ENCODE measurements around the gene DLST. TPM values are rescaled to one million over a fixed set of nuclear protein-coding genes. Genes with fewer than 3 reads are reported as not detected.
A peak's percentile ranks its signal among the peaks of the same experiment; 100 is the strongest.

DLST gene
- total RNA-seq, 2 experiments from 2014 or later: 92.6 to 106 TPM

DNA sequence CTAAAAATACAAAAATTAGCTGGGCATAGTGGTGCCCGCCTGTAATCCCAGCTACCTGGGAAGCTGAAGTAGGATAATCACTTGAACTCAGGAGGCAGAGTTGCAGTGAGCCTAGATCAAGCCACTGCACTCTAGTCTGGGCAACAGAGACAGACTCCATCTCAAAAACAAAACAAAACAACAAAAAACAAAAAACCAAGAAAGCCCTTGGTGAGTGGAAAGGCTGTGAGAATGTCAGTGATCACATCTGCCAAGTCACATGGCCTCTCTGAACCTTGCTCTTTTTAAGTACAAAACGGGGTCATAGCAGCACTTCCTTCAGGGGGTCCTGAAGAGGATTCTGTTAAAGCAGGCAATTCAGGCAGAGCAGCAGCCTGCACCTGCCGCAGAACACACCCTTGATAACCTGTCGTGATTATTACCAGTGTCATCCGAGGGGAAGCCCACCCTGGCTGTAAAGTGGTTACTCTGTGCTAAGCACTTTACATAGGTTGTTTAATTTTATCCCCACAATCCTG is 31.7 kb downstream of the DLST start:
- H3K27me3 Mint-ChIP-seq: no peaks in the 10 kb centered on the region
- H3K27ac Mint-ChIP-seq: no peak overlapping the region
- no peaks in the 10 kb centered on the region for H3K9me3 Mint-ChIP-seq
- H3K4me1 Mint-ChIP-seq: no peaks in the 10 kb centered on the region
- no peaks in the 10 kb centered on the region for H3K36me3 Mint-ChIP-seq (ENCODE audit: low read depth)
- DNase-seq: no peak
- ChIA-PET POLR2A (no interaction called here), CTCF (interaction anchor here (1.0 to 1.5 kb wide), 2 partner anchors 10 to 175 kb away, joined by 3 to 4 read pairs; no protein-coding TSS in a partner anchor)
- no peak overlapping the region for H3K4me3 Mint-ChIP-seq

DNA sequence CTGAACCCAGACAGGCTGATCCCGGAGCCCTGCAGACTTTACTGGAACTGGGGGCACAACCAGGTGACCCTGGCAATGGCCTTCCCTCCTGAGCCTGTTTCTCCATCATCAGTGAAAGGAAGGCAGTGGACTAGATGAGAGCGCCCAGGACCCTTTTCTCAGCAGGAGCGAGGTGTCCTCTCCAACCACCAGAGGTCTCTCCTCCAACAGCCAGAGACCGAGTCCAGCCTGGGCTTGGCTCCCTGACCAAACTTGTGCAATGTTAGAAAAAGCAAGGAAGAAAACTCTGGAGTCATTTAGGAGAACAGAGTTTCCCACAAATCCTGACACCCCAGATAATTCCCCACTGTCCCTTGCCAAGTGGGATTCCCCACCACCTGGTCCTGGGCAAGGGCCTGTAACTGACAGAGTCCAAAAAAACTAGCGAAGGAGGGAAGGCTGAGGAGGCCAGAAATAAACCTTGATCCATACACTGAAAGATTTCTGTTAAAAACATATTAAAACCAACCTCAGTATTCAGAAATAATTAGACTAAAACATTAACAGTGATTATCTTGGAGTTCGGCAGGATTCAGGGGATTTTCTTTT is 32.4 kb downstream of the DLST start:
- Mint-ChIP-seq H3K4me3 (no peak overlapping the region), H3K9me3 (no peaks in the 10 kb centered on the region), H3K27ac (no peak overlapping the region), H3K36me3 (ENCODE audit: low read depth) (no peaks in the 10 kb centered on the region), H3K4me1 (no peaks in the 10 kb centered on the region), H3K27me3 (no peaks in the 10 kb centered on the region)
- peak; percentile 32 for DNase-seq
- ChIA-PET CTCF (no interaction called here), POLR2A (no interaction called here)

DNA sequence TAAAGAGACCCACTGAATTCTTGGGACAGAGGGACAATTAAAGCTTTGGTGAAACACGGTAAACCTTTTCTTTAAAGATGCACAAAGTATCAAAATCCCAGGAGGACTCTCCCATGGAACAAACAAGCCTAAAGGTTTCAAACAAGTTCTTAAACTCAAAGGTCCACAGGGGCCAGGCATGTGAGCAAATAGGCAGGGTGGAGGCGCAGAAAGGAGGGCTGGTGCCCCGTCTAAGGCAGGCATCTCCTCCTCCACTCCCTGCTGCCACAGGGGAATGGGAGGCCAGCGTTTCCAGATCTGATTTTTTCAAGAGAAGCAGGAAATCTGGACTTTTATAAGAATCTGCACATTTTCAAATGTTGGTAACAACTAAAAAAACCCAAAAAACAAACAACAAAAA is 33.7 kb downstream of the DLST start:
- H3K4me1 Mint-ChIP-seq: no peaks in the 10 kb centered on the region
- H3K9me3 Mint-ChIP-seq: no peaks in the 10 kb centered on the region
- no peaks in the 10 kb centered on the region for H3K27me3 Mint-ChIP-seq
- H3K36me3 Mint-ChIP-seq (ENCODE audit: low read depth): no peaks in the 10 kb centered on the region
- POLR2A ChIA-PET: no interaction called here
- no peak overlapping the region for H3K4me3 Mint-ChIP-seq
- no peak overlapping the region for H3K27ac Mint-ChIP-seq
- CTCF ChIA-PET: interaction anchor here (0.6 kb wide), 1 partner anchor 110 kb away, joined by 4 read pairs; no protein-coding TSS in a partner anchor
- no peak for DNase-seq

DNA sequence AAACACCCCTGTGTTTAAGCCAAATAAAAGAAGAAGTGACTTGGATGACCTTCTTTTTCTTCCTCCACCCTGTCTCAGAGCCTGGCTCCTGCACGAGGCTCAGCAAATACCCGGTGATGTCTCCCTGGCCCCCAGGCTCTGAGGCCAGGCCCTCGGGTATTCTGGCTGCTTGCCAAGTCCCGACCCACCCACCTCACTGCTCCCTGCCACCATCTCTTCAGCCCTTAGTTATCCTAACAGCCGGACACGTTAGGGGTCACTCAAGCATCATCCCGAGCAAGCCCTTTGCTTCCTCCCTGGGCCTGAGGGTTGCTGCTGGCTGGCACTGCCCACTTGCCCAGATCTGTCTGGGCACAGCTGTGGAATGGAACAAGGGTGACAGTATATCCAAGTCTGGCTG is 34.1 kb downstream of the DLST start:
- Mint-ChIP-seq H3K4me1 (no peaks in the 10 kb centered on the region), H3K9me3 (no peaks in the 10 kb centered on the region), H3K27ac (no peak overlapping the region), H3K4me3 (no peak overlapping the region), H3K36me3 (ENCODE audit: low read depth) (no peaks in the 10 kb centered on the region), H3K27me3 (no peaks in the 10 kb centered on the region)
- DNase-seq: no peak
- ChIA-PET CTCF (interaction anchor here (1.2 kb wide), 1 partner anchor 538 kb away, joined by 3 read pairs; no protein-coding TSS in a partner anchor), POLR2A (no interaction called here)

DNA sequence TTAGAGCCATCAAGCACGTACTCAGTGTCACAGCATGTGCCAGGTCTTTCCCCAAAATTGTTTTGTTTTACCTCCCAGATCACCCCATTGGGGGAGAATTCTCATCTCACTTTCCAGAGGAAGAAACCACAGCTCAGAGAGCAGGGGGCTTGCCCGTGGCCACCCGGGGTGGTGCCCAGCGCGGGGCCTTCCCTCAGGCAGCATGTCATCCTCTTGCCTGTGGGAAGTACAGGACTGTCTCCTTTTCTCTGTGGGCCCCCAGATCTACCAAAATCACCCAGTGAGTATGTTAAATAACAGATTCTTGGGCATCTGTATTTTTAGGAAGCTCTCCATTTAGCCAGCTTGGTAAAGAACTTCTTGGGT is 35.4 kb downstream of the DLST start:
- Mint-ChIP-seq H3K4me1 (peaks cover under 1% of the 10 kb centered on the region), H3K27me3 (no peaks in the 10 kb centered on the region), H3K27ac (no peak overlapping the region), H3K4me3 (no peak overlapping the region), H3K9me3 (no peaks in the 10 kb centered on the region), H3K36me3 (ENCODE audit: low read depth) (no peaks in the 10 kb centered on the region)
- DNase-seq: no peak
- ChIA-PET POLR2A (no interaction called here), CTCF (interaction anchor here (0.9 to 2.7 kb wide), 7 partner anchors 9 to 537 kb away, joined by 3 to 11 read pairs (median 3); no protein-coding TSS in a partner anchor)

DNA sequence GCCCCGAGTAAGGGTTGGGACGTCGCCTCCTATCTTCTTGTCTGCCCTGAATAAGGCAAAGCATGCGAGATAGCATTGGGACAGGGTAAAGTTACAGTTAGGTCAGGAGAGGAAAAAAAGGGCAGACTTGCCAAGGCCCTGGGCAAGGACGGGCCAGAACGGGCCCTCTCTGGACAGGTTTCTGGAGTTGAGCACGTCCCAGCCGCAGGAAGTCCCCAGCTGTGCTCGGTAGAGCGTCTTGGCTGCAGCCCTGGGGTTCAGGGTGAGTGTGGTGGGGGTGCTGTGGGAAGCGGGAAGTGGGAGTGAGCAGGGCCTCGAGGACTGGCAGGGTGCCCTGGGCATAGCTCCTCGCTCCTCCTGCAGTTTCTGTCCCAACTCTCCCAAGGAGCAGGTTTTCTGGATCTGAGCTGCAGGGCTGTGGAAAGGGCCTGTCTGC is 35.9 kb downstream of the DLST start:
- H3K27ac Mint-ChIP-seq: no peak overlapping the region
- no peaks in the 10 kb centered on the region for H3K27me3 Mint-ChIP-seq
- no peaks in the 10 kb centered on the region for H3K9me3 Mint-ChIP-seq
- no peak overlapping the region for H3K4me3 Mint-ChIP-seq
- ChIA-PET CTCF (interaction anchor here (1.0 to 2.7 kb wide), 4 partner anchors 12 to 47 kb away, joined by 3 to 11 read pairs (median 4); no protein-coding TSS in a partner anchor), POLR2A (no interaction called here)
- H3K36me3 Mint-ChIP-seq (ENCODE audit: low read depth): no peaks in the 10 kb centered on the region
- DNase-seq: no peak
- peaks cover 5% of the 10 kb centered on the region for H3K4me1 Mint-ChIP-seq

DNA sequence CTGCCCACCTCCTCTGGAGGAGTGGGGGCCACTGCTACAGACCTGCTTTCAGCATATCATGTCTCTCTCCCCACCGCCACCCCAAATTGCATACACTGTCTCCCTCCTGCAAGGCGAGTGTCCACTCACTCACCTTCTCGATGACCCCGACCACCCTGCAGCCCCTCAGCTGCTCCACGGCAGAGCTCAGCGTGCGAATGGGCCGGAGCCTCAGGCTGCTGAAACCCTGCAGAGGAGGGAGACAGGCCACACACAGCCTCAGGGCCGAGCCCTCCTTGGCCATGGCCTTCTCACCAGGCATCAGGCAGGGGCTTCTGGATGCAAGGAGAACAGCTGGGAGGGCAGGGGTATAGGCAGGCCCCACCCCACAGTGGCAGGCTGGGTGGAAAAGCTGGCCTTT is 36.7 kb downstream of the DLST start:
- no peaks in the 10 kb centered on the region for H3K27me3 Mint-ChIP-seq
- DNase-seq: no peak
- ChIA-PET POLR2A (no interaction called here), CTCF (interaction anchor here (1.4 to 2.7 kb wide), 2 partner anchors 13 to 38 kb away, joined by 3 to 11 read pairs; no protein-coding TSS in a partner anchor)
- no peak overlapping the region for H3K4me3 Mint-ChIP-seq
- no peak overlapping the region for H3K27ac Mint-ChIP-seq
- H3K4me1 Mint-ChIP-seq: peaks cover 5% of the 10 kb centered on the region
- no peaks in the 10 kb centered on the region for H3K36me3 Mint-ChIP-seq (ENCODE audit: low read depth)
- no peaks in the 10 kb centered on the region for H3K9me3 Mint-ChIP-seq

DNA sequence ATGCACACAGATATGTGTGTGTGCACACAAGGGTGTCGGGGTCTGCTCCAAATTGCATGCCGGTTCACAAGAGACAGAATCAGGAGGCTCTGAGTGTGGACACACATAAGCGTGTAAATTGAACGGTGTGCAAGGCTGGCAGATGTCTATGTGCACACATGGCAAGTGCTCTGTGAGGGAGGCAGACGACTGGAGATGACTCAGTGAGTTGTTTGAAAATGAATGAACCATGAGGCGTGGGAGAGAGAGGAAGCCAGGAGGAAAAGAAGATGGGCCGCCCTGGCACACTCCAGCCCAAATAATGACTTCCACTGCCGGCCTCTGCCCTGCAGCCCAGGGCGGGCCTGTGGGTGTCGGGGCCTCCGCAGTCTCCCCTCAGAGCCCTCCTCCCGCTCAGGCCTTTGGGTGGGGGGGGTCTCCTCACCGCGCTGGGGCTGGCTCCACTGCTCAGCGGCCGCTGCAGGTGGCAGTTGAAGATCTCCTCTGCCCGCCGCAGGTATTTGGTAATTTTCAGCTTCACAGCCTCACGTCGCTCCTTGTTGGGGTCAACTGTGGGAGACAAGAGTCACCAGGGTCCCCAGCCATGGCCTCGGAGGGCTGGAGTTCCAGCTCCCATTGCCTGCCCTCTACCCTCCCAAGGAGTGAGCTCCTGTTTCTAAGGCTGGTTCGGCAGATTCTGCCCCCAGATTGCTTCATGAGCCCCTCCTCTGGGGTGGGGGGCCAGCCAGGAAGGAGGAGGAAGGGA is 37.9 kb downstream of the DLST start:
- Mint-ChIP-seq H3K4me3 (no peak overlapping the region), H3K27ac (no peak overlapping the region), H3K4me1 (peaks cover 11% of the 10 kb centered on the region), H3K27me3 (no peaks in the 10 kb centered on the region), H3K9me3 (no peaks in the 10 kb centered on the region), H3K36me3 (ENCODE audit: low read depth) (no peaks in the 10 kb centered on the region)
- POLR2A ChIA-PET: no interaction called here
- DNase-seq: no peak
- CTCF ChIA-PET: interaction anchor here (0.7 kb wide), 1 partner anchor 12 kb away, joined by 3 read pairs; no protein-coding TSS in a partner anchor

DNA sequence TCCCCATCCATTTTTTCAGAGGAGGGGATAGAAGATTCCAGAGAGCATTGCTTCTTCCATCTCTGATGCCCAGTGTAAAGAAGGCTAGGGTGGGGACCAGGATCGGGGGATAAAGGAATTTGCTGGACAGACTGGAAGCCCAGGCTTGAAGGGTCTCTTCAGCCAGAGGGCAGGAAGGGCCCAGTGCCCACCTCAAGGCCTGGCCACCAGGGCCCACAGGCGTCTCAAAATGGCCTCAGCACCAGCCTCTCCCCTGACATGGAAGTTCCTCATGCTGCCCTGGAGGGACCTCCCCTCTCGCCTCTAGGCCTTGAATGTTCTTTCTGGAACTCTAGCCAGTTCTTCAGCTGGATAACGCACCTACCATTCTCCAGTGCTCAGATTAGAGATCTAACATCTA is 38.6 kb downstream of the DLST start:
- POLR2A ChIA-PET: no interaction called here
- Mint-ChIP-seq H3K36me3 (ENCODE audit: low read depth) (no peaks in the 10 kb centered on the region), H3K9me3 (no peaks in the 10 kb centered on the region), H3K4me3 (no peak overlapping the region), H3K4me1 (peaks cover 11% of the 10 kb centered on the region), H3K27me3 (peaks cover 2% of the 10 kb centered on the region), H3K27ac (no peak overlapping the region)
- CTCF ChIA-PET: no interaction called here
- no peak for DNase-seq

DNA sequence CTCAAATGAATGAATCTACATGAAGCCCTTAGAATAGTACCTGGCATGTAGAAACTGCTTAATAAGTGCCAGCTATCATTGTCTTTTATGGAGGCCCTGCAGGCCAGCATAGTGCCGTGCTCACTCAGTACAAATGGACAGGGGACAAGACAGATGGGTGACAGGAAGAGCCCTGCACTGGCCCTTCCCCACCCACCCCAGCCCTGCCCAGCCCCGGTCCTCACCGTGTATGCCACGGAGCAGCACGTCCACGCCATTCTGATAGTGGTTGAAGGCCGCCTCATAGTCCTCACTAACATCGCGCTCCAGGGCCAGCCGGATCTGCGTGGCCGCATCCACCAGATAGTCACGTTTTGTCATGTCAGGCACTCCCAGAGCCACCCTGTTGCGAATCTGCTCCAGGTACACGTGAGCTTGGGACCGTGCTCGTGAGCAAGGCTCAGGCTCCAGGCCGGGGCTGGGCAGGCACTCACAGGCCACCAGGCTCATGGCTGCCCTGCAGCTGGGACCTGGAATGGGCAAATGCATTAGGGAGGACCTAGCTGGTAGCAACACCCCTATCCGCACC is 39.4 kb downstream of the DLST start:
- Mint-ChIP-seq H3K27me3 (peaks cover 6% of the 10 kb centered on the region), H3K36me3 (ENCODE audit: low read depth) (no peaks in the 10 kb centered on the region)
- CTCF ChIA-PET: interaction anchor here (0.8 to 1.1 kb wide), 3 partner anchors 9 to 60 kb away, joined by 3 read pairs; no protein-coding TSS in a partner anchor

DNA sequence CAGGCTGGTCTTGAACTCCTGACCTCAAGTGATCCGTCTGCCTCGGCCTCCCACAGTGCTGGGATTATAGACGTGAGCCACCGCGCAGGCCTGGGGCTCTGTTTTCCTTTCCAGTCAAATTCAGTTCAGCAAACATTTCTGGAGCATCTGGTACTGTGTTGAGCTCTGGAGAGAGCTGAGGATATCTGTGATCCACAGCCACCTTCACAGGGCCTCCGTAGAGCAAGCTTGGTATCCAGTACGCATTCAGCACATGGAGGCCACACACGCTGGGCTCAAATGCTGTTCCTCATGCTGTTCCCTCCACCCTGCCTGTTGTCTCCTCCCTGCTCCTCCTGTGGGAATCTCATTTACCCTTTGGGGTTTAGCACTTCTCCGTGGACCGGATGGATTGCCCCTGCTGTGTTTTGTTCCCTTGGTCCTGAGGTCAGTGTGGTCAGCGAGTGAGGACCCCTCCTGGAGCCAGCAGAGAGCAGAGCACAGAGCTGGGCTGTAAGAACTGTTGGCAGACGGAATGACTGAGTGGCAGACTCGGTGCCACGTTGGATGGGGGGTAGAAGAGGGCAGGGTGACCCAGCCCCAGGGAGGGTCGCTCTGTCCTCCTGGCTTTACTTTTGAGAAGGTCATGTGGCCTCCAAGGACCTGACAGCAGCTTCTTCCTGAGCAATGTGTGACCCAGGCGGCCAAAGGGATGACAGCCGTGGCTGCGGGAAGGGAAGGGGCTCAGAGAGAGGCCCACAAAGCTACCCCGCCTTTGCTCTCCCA is 40.5 kb downstream of the DLST start:
- DNase-seq: no peak
- H3K36me3 Mint-ChIP-seq (ENCODE audit: low read depth): no peaks in the 10 kb centered on the region
- H3K4me1 Mint-ChIP-seq: peaks cover 11% of the 10 kb centered on the region
- ChIA-PET CTCF (interaction anchor here (0.5 to 2.0 kb wide), 6 partner anchors 14 to 61 kb away, joined by 3 to 9 read pairs (median 4); no protein-coding TSS in a partner anchor), POLR2A (interaction anchor here (0.6 kb wide), 1 partner anchor 591 kb away, joined by 3 read pairs; no protein-coding TSS in a partner anchor)
- peak overlapping the region; percentile 64 for H3K4me3 Mint-ChIP-seq
- H3K9me3 Mint-ChIP-seq: no peaks in the 10 kb centered on the region
- H3K27ac Mint-ChIP-seq: peak overlapping the region; percentile 46
- H3K27me3 Mint-ChIP-seq: peaks cover 8% of the 10 kb centered on the region

More for the DNA sequence above, 39.4 kb downstream of the DLST start:
- peaks cover 11% of the 10 kb centered on the region for H3K4me1 Mint-ChIP-seq
- POLR2A ChIA-PET: no interaction called here
- H3K27ac Mint-ChIP-seq: no peak overlapping the region
- H3K9me3 Mint-ChIP-seq: no peaks in the 10 kb centered on the region
- H3K4me3 Mint-ChIP-seq: no peak overlapping the region
- no peak for DNase-seq

DNA sequence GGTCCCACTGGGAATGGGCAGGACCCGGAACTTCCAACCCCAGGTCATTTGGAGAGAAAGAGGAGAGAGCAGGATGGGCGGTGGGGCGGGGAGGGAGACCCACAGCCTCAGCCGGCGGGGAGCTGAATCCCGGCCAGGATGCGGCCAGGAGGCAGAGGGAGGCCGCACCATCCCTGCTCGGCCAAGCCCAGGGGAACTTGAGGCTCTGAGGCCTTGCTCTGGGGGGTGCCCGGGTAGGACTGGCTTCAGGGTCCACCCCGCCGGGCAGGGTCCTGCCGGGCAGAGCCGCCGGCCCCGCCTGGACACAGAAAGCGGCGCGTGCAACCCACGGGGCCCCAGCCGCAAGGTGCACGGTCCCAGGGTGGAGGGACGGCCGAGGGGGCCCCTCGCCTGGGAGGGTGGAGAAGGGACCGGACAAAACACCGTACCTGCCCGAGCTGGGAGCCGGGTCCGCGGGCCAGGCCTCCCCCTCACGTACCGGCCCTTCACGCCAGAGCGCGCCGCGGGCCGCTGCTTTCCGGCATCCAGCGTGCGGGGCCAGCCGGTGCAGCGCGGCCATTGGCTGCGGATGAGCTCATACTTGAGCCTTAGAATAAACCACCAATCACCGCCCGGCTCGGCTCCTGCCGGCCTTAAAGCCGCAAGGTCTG is 41.2 kb downstream of the DLST start, which contains the start of gene RPS6KL1:
RPS6KL1 (minus strand) TSS at position 509 of the 650 bp plus-strand sequence. CDS start 1,719 bp downstream, outside the sequence.
- CTCF ChIA-PET: interaction anchor here (0.5 to 2.0 kb wide), 9 partner anchors 8 to 665 kb away, joined by 3 to 9 read pairs (median 3); no protein-coding TSS in a partner anchor
- Mint-ChIP-seq H3K4me1 (peaks cover 11% of the 10 kb centered on the region), H3K36me3 (ENCODE audit: low read depth) (no peaks in the 10 kb centered on the region), H3K9me3 (no peaks in the 10 kb centered on the region), H3K27ac (peak within 1 kb of the TSS; percentile 46), H3K4me3 (peak within 1 kb of the TSS; percentile 64), H3K27me3 (peaks cover 12% of the 10 kb centered on the region)
- POLR2A ChIA-PET: no interaction called here
- DNase-seq: peak; percentile 79
